Type B pancreatic cell (in vitro differentiated cells): ENCODE data around the gene BRD9. TPM values are rescaled to one million over a fixed set of nuclear protein-coding genes. Genes with fewer than 3 reads are reported as not detected.

Experiments
- DNase-seq: peaks from one replicate; pipeline ENCODE4 v3.0.0; 2021; ENCODE audit warnings: mixed read lengths; ENCODE audit not compliant: unreplicated experiment; ENCODE audit errors: extremely low spot score
- H3K27ac Mint-ChIP-seq: 2 replicates; pipeline ENCODE4 v1.8.0; 2021; ENCODE audit warnings: mild to moderate bottlenecking, mixed read lengths
- H3K27me3 Mint-ChIP-seq: 2 replicates; pipeline ENCODE4 v1.8.0; 2021; ENCODE audit warnings: mixed read lengths
- H3K36me3 Mint-ChIP-seq: 2 replicates; pipeline ENCODE4 v1.8.0; 2021; ENCODE audit warnings: mixed read lengths
- H3K4me1 Mint-ChIP-seq: one replicate; pipeline ENCODE4 v1.8.0; 2021; ENCODE audit warnings: mixed read lengths; ENCODE audit not compliant: unreplicated experiment
- H3K4me3 Mint-ChIP-seq: 2 replicates; pipeline ENCODE4 v1.8.0; 2021; ENCODE audit warnings: mild to moderate bottlenecking, mixed read lengths
- H3K9me3 Mint-ChIP-seq: 2 replicates; pipeline ENCODE4 v1.8.0; 2021; ENCODE audit warnings: mixed read lengths
- total RNA-seq: library from RNA; stranded (reverse); gene quantifications from 2 replicates; pipeline ENCODE4 v1.2.1, GENCODE V29; 2021; ENCODE audit warnings: low replicate concordance
- TF ChIP-seq, protein P1 (sequence below): fragments of 200-600 bp; sonication (generic); conservative IDR thresholded peaks from 2 replicates; pipeline ENCODE4 v1.5.0; 2021; ENCODE audit warnings: antibody characterized with exemption, mild to moderate bottlenecking

The BRD9 gene
- total RNA-seq, 1 donor from 2014 or later, result 55.6 TPM

DNA sequence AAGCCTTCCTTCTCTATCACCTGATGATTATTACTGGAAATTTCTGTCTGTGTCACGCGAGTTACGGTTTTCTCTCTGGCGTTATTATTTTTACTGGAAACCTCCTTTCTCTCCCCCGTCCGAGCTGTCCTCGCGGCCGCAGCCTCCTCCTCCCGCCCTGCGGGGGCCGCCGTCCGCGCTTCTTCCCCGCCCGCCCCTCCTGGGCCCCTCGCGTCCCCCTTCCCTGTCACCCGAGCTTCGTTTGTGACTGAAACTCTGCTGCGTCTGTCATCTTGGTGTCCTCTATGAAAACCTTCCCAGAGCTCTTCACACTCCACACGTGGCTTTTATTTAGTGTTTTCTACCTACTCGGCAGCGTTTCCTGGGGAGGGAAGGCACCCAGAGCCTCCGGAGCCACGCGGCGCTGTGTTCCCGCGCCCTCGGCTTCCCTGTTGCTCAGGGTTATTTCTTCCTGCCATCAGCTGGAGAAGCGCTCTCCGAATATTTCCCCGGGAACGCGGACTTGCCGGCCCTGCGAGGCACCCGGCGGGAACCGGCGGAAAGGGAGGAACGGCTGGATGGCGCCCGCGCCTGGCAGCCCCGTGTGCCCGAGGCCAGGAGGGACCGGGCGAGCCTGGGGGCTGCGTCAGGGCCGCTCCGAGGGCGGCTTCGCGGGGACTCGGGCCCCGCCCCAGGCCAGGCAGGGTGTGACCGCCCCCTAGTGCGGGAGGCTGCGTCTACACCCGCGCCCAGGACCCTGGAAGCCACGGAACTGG, 34.0 kb upstream of the BRD9 start:
- no peak overlapping the region for H3K27ac Mint-ChIP-seq
- DNase-seq, result no peak
- H3K4me3 Mint-ChIP-seq, result peak overlapping the region; percentile 76
- TF ChIP-seq, protein P1, sequence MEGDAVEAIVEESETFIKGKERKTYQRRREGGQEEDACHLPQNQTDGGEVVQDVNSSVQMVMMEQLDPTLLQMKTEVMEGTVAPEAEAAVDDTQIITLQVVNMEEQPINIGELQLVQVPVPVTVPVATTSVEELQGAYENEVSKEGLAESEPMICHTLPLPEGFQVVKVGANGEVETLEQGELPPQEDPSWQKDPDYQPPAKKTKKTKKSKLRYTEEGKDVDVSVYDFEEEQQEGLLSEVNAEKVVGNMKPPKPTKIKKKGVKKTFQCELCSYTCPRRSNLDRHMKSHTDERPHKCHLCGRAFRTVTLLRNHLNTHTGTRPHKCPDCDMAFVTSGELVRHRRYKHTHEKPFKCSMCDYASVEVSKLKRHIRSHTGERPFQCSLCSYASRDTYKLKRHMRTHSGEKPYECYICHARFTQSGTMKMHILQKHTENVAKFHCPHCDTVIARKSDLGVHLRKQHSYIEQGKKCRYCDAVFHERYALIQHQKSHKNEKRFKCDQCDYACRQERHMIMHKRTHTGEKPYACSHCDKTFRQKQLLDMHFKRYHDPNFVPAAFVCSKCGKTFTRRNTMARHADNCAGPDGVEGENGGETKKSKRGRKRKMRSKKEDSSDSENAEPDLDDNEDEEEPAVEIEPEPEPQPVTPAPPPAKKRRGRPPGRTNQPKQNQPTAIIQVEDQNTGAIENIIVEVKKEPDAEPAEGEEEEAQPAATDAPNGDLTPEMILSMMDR, result peak; percentile 74
- H3K9me3 Mint-ChIP-seq, result no peaks in the 10 kb centered on the region
- H3K36me3 Mint-ChIP-seq, result peaks cover 4% of the 10 kb centered on the region
- peaks cover 58% of the 10 kb centered on the region for H3K27me3 Mint-ChIP-seq
- peaks cover 15% of the 10 kb centered on the region for H3K4me1 Mint-ChIP-seq

DNA sequence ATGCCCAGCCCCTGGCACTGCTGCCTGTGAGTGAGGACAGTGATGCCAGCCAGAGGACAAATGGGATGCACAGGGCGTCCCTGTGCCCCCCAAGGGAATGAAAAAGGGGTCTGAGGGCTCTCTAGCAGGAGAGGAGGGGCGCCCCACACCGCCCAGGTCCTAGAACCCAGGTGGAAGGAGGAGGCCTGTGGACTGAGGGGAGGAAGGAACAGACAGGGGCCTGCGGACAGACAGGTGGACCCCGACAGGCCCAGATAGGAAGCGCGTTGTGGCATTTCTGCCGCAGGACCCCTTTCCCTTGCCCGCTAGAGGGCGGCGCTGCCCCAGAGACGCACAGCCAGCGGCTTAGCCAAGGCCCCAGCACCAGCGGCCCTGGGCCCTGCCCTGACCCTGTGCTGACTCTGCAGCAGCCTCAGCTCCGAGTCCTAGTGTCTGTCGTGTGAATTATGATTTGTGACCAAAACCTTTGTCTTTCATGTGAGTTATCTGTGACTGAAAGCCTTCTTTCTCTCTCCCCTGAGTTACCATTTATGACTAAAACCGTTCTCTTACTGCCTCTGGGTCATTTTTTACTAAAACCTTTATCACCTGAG, 30.8 kb upstream of the BRD9 start:
- Mint-ChIP-seq H3K4me1 (peaks cover 8% of the 10 kb centered on the region), H3K9me3 (no peaks in the 10 kb centered on the region), H3K36me3 (peaks cover 4% of the 10 kb centered on the region), H3K27me3 (peaks cover 40% of the 10 kb centered on the region), H3K27ac (no peak overlapping the region), H3K4me3 (no peak overlapping the region)
- TF ChIP-seq, protein P1, result peak; percentile 96
- DNase-seq, result peak; percentile 86

DNA sequence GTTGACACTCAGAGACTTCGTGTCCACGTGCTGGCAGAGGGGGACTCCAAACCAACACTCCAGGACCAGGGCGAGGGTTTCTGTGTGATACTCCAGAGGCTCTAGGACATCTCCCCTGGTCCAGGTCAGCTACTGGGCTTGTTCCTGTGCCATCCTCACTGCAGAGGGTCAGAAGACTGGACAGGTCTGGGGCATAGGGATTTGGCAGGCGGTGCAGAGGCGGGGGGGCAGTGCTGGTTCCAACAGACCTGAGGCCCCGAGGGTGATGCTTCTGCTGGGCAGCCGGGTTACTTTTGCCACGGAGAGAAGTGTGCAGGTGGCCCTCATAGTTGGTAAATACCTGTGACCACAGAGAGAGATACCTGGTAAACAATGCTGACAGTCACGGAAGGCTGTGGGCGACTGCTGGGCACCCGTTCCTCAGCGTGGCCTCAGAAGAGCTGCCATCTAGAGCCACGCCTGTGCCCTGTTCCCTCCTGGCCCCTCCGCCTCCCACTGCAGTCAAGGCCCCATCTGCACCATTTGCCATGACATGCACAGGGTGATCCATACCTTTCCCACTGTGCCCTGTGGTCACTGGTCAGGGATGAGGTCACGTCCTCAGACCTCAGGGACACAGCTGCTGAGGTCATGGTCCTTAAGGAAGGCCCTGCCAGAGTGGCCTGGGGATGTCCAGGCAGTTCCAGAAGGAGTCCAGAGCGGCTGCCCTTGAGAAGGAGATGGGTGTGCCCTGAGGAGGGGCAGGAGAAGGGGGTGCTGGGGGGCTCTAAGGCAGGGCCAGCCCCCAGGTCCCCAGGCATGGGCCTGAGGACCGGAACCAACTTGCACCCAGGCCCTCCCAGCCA, 30.1 kb upstream of the BRD9 start:
- no peak overlapping the region for H3K4me3 Mint-ChIP-seq
- H3K27ac Mint-ChIP-seq, result no peak overlapping the region
- no peaks in the 10 kb centered on the region for H3K9me3 Mint-ChIP-seq
- peaks cover 8% of the 10 kb centered on the region for H3K4me1 Mint-ChIP-seq
- H3K27me3 Mint-ChIP-seq, result peaks cover 35% of the 10 kb centered on the region
- no peaks in the 10 kb centered on the region for H3K36me3 Mint-ChIP-seq
- TF ChIP-seq, protein P1, result no peak
- peak; percentile 58 for DNase-seq

DNA sequence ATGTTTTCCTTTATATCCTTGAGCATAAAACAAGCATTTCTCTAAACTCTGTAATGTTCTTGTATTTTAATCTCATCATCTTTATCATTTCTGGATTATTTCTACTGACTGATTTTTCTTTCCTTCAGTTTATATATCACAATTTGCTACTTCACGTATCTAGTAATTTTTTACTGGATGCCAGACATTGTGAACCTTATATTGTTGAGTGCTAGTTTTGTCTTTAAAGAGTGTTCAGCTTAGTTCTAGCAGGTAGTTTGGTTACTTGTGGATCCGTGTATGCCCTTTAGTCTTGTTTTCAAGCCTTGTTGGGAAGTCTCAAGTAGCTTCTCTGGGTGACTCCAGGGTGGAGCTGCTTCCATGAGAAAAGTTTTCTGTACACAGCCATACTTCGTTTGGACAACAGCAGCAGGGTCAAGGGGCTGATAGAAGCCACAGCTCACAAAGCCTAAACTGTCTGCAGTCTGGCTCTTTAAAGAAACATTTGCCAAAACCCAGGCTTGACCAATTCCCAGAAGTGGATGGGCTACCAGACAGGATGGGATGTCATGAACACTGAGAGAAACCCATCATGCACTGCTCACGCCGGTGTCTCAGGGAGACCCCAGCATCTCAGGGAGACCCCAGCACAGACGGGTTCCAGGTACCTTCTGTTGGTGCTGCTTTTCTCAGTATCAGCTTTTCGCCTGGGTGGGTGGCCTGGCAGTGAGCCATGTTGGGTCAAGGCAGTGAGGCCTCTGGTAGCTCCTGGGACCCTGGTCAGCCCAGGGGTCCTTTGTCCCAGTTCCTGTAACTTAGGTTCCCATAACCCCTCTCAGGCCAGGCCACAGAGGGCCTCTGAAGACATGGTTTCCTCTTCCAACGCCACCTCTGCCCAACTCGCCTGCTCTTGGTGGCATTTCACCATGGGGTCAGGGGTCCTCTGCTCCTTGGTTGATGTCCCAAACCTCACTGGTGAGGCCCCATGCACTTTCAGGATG, 29.1 kb upstream of the BRD9 start:
- peaks cover 30% of the 10 kb centered on the region for H3K27me3 Mint-ChIP-seq
- H3K9me3 Mint-ChIP-seq, result no peaks in the 10 kb centered on the region
- H3K4me1 Mint-ChIP-seq, result peaks cover 8% of the 10 kb centered on the region
- no peaks in the 10 kb centered on the region for H3K36me3 Mint-ChIP-seq
- peak; percentile 50 for DNase-seq
- H3K27ac Mint-ChIP-seq, result no peak overlapping the region
- TF ChIP-seq, protein P1, result no peak
- H3K4me3 Mint-ChIP-seq, result no peak overlapping the region

DNA sequence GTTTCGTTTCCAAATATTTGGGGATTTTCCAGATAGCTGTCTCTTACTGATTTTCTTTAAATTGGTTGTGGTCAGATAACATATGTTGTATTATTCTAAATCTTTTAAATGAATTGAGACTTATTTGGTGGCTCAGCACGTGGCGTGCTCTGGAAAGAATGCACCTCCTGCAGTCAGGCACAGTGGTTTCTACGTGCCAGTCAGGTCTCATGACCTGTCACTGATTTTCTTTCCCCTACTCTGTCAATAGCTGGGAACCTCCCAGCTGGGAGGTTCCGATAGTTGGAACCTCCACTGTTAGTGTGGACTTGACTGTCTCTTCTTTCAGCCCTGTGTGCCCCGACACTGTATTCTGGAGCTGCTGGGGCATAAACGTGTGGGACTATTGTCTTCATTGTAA, 27.7 kb upstream of the BRD9 start:
- Mint-ChIP-seq H3K9me3 (no peaks in the 10 kb centered on the region), H3K36me3 (no peaks in the 10 kb centered on the region), H3K4me3 (no peak overlapping the region), H3K27ac (no peak overlapping the region), H3K4me1 (no peaks in the 10 kb centered on the region), H3K27me3 (peaks cover 16% of the 10 kb centered on the region)
- no peak for DNase-seq
- TF ChIP-seq, protein P1, result no peak
